ENCODE measurements around the gene ACBD6. TPM values are rescaled to one million over a fixed set of nuclear protein-coding genes. Genes with fewer than 3 reads are reported as not detected.

ACBD6 gene
- total RNA-seq, 1 experiment from 2014 or later, result 48.5 TPM

DNA sequence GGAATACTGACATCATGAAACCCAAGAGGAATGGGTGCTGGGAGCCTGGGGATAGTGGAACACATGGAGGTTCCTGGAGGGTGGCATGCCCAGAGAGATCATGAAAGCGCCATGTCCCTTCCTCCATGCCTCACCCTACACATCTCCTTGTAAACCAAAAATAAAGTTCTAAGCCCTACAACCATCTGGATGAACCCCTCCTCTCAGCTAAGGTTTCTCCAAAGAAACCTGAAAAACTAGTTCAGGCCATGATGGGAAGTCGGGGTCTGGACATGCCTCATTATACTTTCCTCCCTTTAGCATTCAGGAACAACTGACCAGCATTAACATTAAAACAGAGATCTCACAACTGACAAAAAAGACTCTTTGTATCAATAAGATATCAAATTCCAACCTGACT lies 68.5 kb downstream of the ACBD6 start:
- Histone ChIP-seq H3K4me1 (ENCODE audit: control insufficient read depth, insufficient read depth, low read length) (no peaks in the 10 kb centered on the region), H3K4me3 (ENCODE audit: low read depth in 2 of 2, low read length in 2 of 2) (no peak overlapping the region), H3K9me3 (ENCODE audit: control insufficient read depth, insufficient read depth, low read depth, low read length) (no peaks in the 10 kb centered on the region), H3K27ac (ENCODE audit: low read length) (no peak overlapping the region), H3K36me3 (ENCODE audit: control insufficient read depth, insufficient read depth, low read length) (no peaks in the 10 kb centered on the region), H3K27me3 (ENCODE audit: control insufficient read depth, insufficient read depth, low read length) (no peaks in the 10 kb centered on the region)
- POLR2A ChIA-PET, result no interaction called here
- ATAC-seq, result no peak
- CTCF ChIA-PET, result no interaction called here
- intact Hi-C loops (cut with micrococcal nuclease; ENCODE audit: unreplicated experiment), result no loop called here
- in situ Hi-C loops (cut with HindIII; ENCODE audit: low pct_unique_long_range_greater_than_20kb, low sequenced_read_pairs), result no loop called here
- DNase-seq (ENCODE audit: low read depth, low spot score), result no peak
- no TSS peak for BruUV-seq (replicated peaks)
- no peak for TF ChIP-seq TCF7L2 (IDR thresholded peaks at IDR 0.05; ENCODE audit: low read depth, low read length)
- TF ChIP-seq, protein P1, sequence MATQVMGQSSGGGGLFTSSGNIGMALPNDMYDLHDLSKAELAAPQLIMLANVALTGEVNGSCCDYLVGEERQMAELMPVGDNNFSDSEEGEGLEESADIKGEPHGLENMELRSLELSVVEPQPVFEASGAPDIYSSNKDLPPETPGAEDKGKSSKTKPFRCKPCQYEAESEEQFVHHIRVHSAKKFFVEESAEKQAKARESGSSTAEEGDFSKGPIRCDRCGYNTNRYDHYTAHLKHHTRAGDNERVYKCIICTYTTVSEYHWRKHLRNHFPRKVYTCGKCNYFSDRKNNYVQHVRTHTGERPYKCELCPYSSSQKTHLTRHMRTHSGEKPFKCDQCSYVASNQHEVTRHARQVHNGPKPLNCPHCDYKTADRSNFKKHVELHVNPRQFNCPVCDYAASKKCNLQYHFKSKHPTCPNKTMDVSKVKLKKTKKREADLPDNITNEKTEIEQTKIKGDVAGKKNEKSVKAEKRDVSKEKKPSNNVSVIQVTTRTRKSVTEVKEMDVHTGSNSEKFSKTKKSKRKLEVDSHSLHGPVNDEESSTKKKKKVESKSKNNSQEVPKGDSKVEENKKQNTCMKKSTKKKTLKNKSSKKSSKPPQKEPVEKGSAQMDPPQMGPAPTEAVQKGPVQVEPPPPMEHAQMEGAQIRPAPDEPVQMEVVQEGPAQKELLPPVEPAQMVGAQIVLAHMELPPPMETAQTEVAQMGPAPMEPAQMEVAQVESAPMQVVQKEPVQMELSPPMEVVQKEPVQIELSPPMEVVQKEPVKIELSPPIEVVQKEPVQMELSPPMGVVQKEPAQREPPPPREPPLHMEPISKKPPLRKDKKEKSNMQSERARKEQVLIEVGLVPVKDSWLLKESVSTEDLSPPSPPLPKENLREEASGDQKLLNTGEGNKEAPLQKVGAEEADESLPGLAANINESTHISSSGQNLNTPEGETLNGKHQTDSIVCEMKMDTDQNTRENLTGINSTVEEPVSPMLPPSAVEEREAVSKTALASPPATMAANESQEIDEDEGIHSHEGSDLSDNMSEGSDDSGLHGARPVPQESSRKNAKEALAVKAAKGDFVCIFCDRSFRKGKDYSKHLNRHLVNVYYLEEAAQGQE (IDR thresholded peaks at IDR 0.05; ENCODE audit: insufficient read depth in 1 of 2, low read depth in 2 of 2, low read length in 1 of 2), result no peak
- TF ChIP-seq SIN3A (IDR thresholded peaks at IDR 0.05; ENCODE audit: borderline replicate concordance, insufficient read depth, low read depth, low read length), result no peak
- TF ChIP-seq, protein P2, sequence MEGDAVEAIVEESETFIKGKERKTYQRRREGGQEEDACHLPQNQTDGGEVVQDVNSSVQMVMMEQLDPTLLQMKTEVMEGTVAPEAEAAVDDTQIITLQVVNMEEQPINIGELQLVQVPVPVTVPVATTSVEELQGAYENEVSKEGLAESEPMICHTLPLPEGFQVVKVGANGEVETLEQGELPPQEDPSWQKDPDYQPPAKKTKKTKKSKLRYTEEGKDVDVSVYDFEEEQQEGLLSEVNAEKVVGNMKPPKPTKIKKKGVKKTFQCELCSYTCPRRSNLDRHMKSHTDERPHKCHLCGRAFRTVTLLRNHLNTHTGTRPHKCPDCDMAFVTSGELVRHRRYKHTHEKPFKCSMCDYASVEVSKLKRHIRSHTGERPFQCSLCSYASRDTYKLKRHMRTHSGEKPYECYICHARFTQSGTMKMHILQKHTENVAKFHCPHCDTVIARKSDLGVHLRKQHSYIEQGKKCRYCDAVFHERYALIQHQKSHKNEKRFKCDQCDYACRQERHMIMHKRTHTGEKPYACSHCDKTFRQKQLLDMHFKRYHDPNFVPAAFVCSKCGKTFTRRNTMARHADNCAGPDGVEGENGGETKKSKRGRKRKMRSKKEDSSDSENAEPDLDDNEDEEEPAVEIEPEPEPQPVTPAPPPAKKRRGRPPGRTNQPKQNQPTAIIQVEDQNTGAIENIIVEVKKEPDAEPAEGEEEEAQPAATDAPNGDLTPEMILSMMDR (IDR thresholded peaks at IDR 0.05), result no peak
- TF ChIP-seq POLR2AphosphoS5 (IDR thresholded peaks at IDR 0.05; ENCODE audit: low read depth, low read length), result no peak

DNA sequence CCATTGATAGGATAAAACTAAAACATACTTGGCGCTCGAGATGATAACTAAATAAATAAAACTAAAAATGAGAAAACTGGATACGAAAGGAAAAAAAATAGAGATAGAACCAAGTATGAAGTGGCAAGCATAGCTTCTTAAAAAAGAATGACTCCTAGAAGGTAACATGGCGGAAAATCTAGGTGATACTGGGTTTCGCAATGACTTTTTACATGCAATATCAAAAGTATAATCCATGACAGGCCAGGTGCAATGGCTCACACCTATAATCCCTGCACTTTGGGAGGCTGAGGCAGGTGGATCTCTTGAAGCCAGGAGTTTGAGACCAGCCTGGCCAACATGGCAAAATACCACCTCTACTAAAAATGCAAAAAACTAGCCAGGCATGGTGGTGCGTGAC lies 70.7 kb downstream of the ACBD6 start:
- no peak overlapping the region for H3K27ac ChIP-seq (ENCODE audit: low read length)
- H3K27me3 ChIP-seq (ENCODE audit: control insufficient read depth, insufficient read depth, low read length), result no peaks in the 10 kb centered on the region
- intact Hi-C loops (cut with micrococcal nuclease; ENCODE audit: unreplicated experiment) (no loop called here), in situ Hi-C loops (cut with HindIII; ENCODE audit: low pct_unique_long_range_greater_than_20kb, low sequenced_read_pairs) (no loop called here)
- ATAC-seq, result no peak
- ChIA-PET POLR2A (no interaction called here), CTCF (no interaction called here)
- H3K9me3 ChIP-seq (ENCODE audit: control insufficient read depth, insufficient read depth, low read depth, low read length), result no peaks in the 10 kb centered on the region
- no peak overlapping the region for H3K4me3 ChIP-seq (ENCODE audit: low read depth in 2 of 2, low read length in 2 of 2)
- no peaks in the 10 kb centered on the region for H3K4me1 ChIP-seq (ENCODE audit: control insufficient read depth, insufficient read depth, low read length)
- no peak for DNase-seq (ENCODE audit: low read depth, low spot score)
- H3K36me3 ChIP-seq (ENCODE audit: control insufficient read depth, insufficient read depth, low read length), result no peaks in the 10 kb centered on the region
- BruUV-seq (replicated peaks), result no TSS peak
- TF ChIP-seq, protein P2 (IDR thresholded peaks at IDR 0.05), result no peak
- no peak for TF ChIP-seq POLR2AphosphoS5 (IDR thresholded peaks at IDR 0.05; ENCODE audit: low read depth, low read length)
- TF ChIP-seq SIN3A (IDR thresholded peaks at IDR 0.05; ENCODE audit: borderline replicate concordance, insufficient read depth, low read depth, low read length), result no peak

Measured in Panc1 (cell line).